Inflammatory macrophage treated with lipopolysaccharide for 1 hour (primary cell): ENCODE measurements around the gene IQGAP2.
A peak's percentile ranks its signal among the peaks of the same experiment; 100 is the strongest.

ENCODE experiments used
- DNase-seq, 2 donors: peaks; one replicate each; pipeline ENCODE4 v3.0.0-alpha.2; 2020 to 2022

IQGAP2 gene

GRCh38 chr5:76384189-76384588, 18.9 kb upstream of the IQGAP2 start:
- DNase-seq: no peak

- no peak for DNase-seq
Observed at GRCh38 chr5:76384705-76385104, 18.4 kb upstream of the IQGAP2 start.

GRCh38 chr5:76385540-76385939, 17.5 kb upstream of the IQGAP2 start:
- DNase-seq: no peak

- DNase-seq: no peak
Observed at GRCh38 chr5:76386360-76386759, 16.7 kb upstream of the IQGAP2 start.

- no peak for DNase-seq
Observed at GRCh38 chr5:76388236-76388635, 14.8 kb upstream of the IQGAP2 start.

GRCh38 chr5:76388791-76389512, 14.1 kb upstream of the IQGAP2 start:
- no peak for DNase-seq

GRCh38 chr5:76389513-76390154, 13.5 kb upstream of the IQGAP2 start:
- no peak for DNase-seq

- no peak for DNase-seq
Observed at GRCh38 chr5:76391014-76391413, 12.1 kb upstream of the IQGAP2 start.

- DNase-seq: no peak
Observed at GRCh38 chr5:76393035-76393680, 9.9 kb upstream of the IQGAP2 start.

GRCh38 chr5:76397200-76397599, 5.9 kb upstream of the IQGAP2 start:
- DNase-seq: no peak

- DNase-seq: no peak
Observed at GRCh38 chr5:76399268-76399667, 3.8 kb upstream of the IQGAP2 start.

- DNase-seq: peak; percentile 40 to 50
Observed at GRCh38 chr5:76400466-76400865, 2.6 kb upstream of the IQGAP2 start.

GRCh38 chr5:76401801-76402250, 1.3 kb upstream of the IQGAP2 start:
- peak; percentile 48 to 76 for DNase-seq

- DNase-seq: peak in 1 of 2 donors; percentile 80
Observed at GRCh38 chr5:76402251-76402885, 717 bp upstream of the IQGAP2 start.

GRCh38 chr5:76403766-76404222, 709 bp downstream of the IQGAP2 start:
- DNase-seq: peak in 1 of 2 donors; percentile 12

GRCh38 chr5:76404223-76405211, 1.4 kb downstream of the IQGAP2 start:
- peak in 1 of 2 donors; percentile 44 for DNase-seq

GRCh38 chr5:76406014-76406413, 2.9 kb downstream of the IQGAP2 start:
- DNase-seq: peak in 1 of 2 donors; percentile 25

GRCh38 chr5:76406673-76407072, 3.6 kb downstream of the IQGAP2 start:
- DNase-seq: peak; percentile 58 to 59

GRCh38 chr5:76408104-76408654, 5.1 kb downstream of the IQGAP2 start:
- DNase-seq: peak; percentile 48 to 52

- no peak for DNase-seq
Observed at GRCh38 chr5:76412511-76412910, 9.4 kb downstream of the IQGAP2 start.

- DNase-seq: no peak
Observed at GRCh38 chr5:76413746-76414145, 10.7 kb downstream of the IQGAP2 start.

GRCh38 chr5:76414788-76415187, 11.7 kb downstream of the IQGAP2 start:
- no peak for DNase-seq
